Uterus (tissue), 4 donors: ENCODE data around the gene LLGL2. TPM values are rescaled to one million over a fixed set of nuclear protein-coding genes. Genes with fewer than 3 reads are reported as not detected.

Source experiments
- DNase-seq, 2 donors: peaks; one replicate each; pipeline ENCODE4 v3.0.0-alpha.2; 2019 to 2020
- H3K27ac ChIP-seq, 2 donors: fragments of 200-600 bp; sonication (generic); 1 replicate in 1 of 2; 2 replicates in 1 of 2; pipeline ENCODE4 v1.5.1; 2016 to 2018
- H3K27me3 ChIP-seq, 2 donors: fragments of 200-600 bp; sonication (generic); one replicate each; pipeline ENCODE4 v1.5.1; 2018 to 2019; ENCODE audit warnings: control low read depth in 1 of 2
- H3K36me3 ChIP-seq, 2 donors: fragments of 200-600 bp; sonication (generic); one replicate each; pipeline ENCODE4 v1.5.1; 2019; ENCODE audit warnings: control low read depth in 1 of 2
- H3K4me1 ChIP-seq, 2 donors: fragments of 200-600 bp; sonication (generic); one replicate each; pipeline ENCODE4 v1.5.1; 2018 to 2019; ENCODE audit warnings: control low read depth in 1 of 2
- H3K4me3 ChIP-seq, 2 donors: fragments of 200-600 bp; sonication (generic); 1 replicate in 1 of 2; 2 replicates in 1 of 2; pipeline ENCODE4 v1.5.1; 2018 to 2019; ENCODE audit warnings: mild to moderate bottlenecking in 1 of 2
- H3K9me3 ChIP-seq, 2 donors: fragments of 200-600 bp; sonication (generic); one replicate each; pipeline ENCODE4 v1.5.1; 2019; ENCODE audit warnings: control low read depth in 1 of 2
- POLR2A ChIP-seq, 2 donors: fragments of 450-650 bp; IDR thresholded peaks; one replicate each; pipeline ENCODE4 v1.6.1; 2016; ENCODE audit warnings: antibody characterized with exemption in 2 of 2, mild to moderate bottlenecking in 1 of 2, moderate library complexity in 1 of 2
- intact Hi-C: fragments of 100-400 bp; cut with DNase I; formaldehyde crosslinking; loops from one replicate; pipeline ENCODE4 v1.15.1; 2023; ENCODE audit warnings: low total_unique reads
- total RNA-seq, 4 donors: library from RNA; depleted of rRNA in 3 of 4; stranded (reverse); fragments of >200 nt in 3 of 4; gene quantifications; one replicate each; pipeline versions ENCODE4 v1.1.0 to v1.2.4, GENCODE V29; 2014 to 2023
- TF ChIP-seq, protein P1 (sequence below), 4 experiments: fragments of 200-600 bp in 2 of 4; fragments of 450-650 bp in 2 of 4; sonication (generic) in 2 of 4; IDR thresholded peaks; one replicate each; pipeline ENCODE4 v1.5.1; 2016 to 2019; ENCODE audit warnings: antibody characterized with exemption in 4 of 4, mild to moderate bottlenecking in 2 of 4, moderate library complexity in 1 of 4
- donor health status: DM: yes; HTN: yes; CAD: no.

LLGL2 gene
- total RNA-seq, 4 donors from 2014 or later = 3.1 to 31.9 (median 14.0) TPM

DNA sequence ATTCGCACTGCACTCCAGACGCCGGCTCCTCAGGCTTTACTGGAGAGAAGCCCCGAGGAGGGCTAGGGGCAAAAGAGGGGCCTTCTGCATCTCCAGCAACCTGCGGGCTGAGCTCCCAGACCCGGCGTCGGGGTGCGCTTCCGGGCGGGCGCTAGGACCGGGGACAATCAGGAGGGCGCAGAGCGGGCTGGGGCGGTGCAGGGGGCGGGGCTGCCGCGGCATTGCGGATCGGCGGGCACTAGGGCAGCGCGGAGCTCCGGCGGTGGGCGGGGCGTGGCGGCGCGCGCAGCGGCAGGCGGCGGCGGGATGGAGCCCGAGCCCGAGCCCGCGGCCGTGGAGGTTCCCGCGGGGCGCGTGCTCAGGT is 9.3 kb upstream of the LLGL2 start, which contains the start of gene TSEN54:
Gene TSEN54 (plus strand): TSS at position 274 of the 364 bp plus-strand sequence. CDS start 33 bp downstream, at position 307.
- no peaks in the 10 kb centered on the region for H3K36me3 ChIP-seq
- no peaks in the 10 kb centered on the region for H3K9me3 ChIP-seq
- peak; percentile 27 to 57 for TF ChIP-seq POLR2A (IDR thresholded peaks at IDR 0.05)
- TF ChIP-seq, protein P1, sequence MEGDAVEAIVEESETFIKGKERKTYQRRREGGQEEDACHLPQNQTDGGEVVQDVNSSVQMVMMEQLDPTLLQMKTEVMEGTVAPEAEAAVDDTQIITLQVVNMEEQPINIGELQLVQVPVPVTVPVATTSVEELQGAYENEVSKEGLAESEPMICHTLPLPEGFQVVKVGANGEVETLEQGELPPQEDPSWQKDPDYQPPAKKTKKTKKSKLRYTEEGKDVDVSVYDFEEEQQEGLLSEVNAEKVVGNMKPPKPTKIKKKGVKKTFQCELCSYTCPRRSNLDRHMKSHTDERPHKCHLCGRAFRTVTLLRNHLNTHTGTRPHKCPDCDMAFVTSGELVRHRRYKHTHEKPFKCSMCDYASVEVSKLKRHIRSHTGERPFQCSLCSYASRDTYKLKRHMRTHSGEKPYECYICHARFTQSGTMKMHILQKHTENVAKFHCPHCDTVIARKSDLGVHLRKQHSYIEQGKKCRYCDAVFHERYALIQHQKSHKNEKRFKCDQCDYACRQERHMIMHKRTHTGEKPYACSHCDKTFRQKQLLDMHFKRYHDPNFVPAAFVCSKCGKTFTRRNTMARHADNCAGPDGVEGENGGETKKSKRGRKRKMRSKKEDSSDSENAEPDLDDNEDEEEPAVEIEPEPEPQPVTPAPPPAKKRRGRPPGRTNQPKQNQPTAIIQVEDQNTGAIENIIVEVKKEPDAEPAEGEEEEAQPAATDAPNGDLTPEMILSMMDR (IDR thresholded peaks at IDR 0.05) = peak in 1 of 4 experiments; percentile 48
- intact Hi-C loops = loop anchor here (5.0 kb wide), 2 partner anchors 89 to 229 kb away; partner anchors contain the start of gene SLC25A19
- peak within 1 kb of the TSS; percentile 66 to 85 for H3K4me3 ChIP-seq
- no peaks in the 10 kb centered on the region for H3K27me3 ChIP-seq
- DNase-seq = peak; percentile 92 to 94
- peak within 1 kb of the TSS; percentile 91 to 93 for H3K27ac ChIP-seq
- peaks cover 7 to 22% of the 10 kb centered on the region in 2 donors for H3K4me1 ChIP-seq

DNA sequence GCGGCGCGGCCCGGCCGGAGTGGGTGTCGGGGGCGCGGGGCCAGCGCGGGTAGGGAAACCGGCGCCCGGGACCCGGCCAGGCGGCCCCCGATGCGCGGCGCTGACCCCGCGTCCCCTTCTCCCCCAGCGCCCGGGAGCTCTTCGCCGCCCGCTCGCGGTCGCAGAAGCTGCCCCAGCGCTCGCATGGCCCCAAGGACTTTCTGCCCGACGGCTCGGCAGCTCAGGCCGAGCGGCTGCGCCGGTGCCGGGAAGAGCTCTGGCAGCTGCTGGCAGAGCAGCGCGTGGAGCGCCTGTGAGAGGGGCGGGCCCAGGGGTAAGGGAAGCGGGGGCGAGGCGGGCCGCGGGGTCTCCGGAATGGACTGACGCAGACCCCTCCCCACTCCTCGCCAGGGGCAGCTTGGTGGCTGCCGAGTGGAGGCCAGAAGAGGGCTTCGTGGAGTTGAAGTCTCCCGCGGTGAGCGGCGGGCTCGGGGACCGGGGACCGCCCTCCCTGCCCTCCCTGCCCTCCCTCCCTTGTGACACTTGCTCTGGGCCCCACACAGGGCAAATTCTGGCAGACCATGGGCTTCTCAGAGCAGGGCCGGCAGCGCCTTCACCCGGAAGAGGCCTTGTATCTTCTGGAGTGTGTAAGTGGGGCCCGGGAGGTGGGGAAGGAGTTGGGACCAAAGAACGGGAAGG is 8.7 kb upstream of the LLGL2 start:
- no peaks in the 10 kb centered on the region for H3K9me3 ChIP-seq
- intact Hi-C loops = loop anchor here (5.0 kb wide), 2 partner anchors 89 to 229 kb away; partner anchors contain the start of gene SLC25A19
- peak overlapping the region; percentile 66 to 85 for H3K4me3 ChIP-seq
- TF ChIP-seq POLR2A (IDR thresholded peaks at IDR 0.05) = no peak
- TF ChIP-seq, protein P1 (IDR thresholded peaks at IDR 0.05) = no peak
- peaks cover 7 to 20% of the 10 kb centered on the region in 2 donors for H3K4me1 ChIP-seq
- peak; percentile 36 to 46 for DNase-seq
- H3K27me3 ChIP-seq = no peaks in the 10 kb centered on the region
- peak overlapping the region; percentile 70 to 91 for H3K27ac ChIP-seq
- H3K36me3 ChIP-seq = no peaks in the 10 kb centered on the region

DNA sequence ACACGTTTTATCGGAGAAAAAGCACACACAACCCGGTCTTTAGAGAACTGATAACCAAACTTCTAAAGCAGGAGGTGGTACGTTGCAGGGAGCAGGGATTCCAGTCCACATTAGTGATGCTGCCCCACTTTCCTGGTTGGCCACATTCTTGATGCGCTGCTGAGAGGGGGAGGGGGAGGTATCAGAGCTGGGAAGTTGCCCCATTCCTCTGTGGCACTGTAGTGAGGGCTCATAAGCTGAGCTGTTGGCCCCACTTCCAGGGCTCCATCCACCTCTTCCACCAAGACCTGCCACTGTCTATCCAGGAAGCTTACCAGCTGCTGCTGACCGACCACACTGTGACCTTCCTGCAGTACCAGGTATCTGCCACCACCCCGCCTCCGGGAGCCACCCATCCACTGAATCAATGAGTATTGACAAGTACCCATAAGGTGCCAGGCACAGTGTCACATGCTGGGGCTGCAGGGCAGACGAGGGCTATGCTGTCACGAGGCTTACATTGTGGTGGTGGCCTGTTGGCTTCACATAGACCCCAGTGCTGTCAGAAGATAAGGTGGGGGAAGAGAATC is 8.1 kb upstream of the LLGL2 start:
- intact Hi-C loops = loop anchor here (5.0 kb wide), 2 partner anchors 90 to 230 kb away; partner anchors contain the start of gene SLC25A19
- Histone ChIP-seq H3K9me3 (no peaks in the 10 kb centered on the region), H3K36me3 (no peaks in the 10 kb centered on the region), H3K27me3 (no peaks in the 10 kb centered on the region), H3K4me1 (peaks cover 7 to 14% of the 10 kb centered on the region in 2 donors), H3K27ac (peak overlapping the region in 1 of 2 donors; percentile 70), H3K4me3 (peak overlapping the region; percentile 66 to 85)
- TF ChIP-seq, protein P1 (IDR thresholded peaks at IDR 0.05) = no peak
- TF ChIP-seq POLR2A (IDR thresholded peaks at IDR 0.05) = no peak
- DNase-seq = peak in 1 of 2 donors; percentile 15

DNA sequence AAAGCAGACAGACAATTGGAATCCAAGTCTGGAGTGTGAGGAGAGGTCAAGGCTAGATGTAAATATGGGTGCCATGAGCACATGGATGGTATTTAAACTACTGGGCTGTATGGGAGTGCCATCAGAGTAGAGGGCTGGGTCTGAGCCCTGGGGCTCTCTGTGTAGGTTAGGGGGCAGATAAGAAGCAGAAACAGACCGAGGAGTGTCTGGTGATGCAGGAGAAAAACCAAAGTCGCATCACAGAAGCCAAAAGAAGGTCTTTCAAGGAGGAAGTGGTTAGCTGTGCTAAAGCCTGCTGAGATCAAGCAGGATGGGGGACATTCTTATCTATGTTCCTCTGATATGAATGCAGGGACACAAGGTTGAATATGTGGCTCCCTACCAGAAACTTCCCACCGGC is 7.3 kb upstream of the LLGL2 start:
- Histone ChIP-seq H3K27me3 (no peaks in the 10 kb centered on the region), H3K4me3 (no peak overlapping the region), H3K36me3 (no peaks in the 10 kb centered on the region), H3K9me3 (no peaks in the 10 kb centered on the region), H3K4me1 (peaks cover 7 to 11% of the 10 kb centered on the region in 2 donors), H3K27ac (no peak overlapping the region)
- intact Hi-C loops = loop anchor here (5.0 kb wide), 2 partner anchors 91 to 231 kb away; partner anchors contain the start of gene SLC25A19
- no peak for DNase-seq
- TF ChIP-seq, protein P1 (IDR thresholded peaks at IDR 0.05) = no peak
- no peak for TF ChIP-seq POLR2A (IDR thresholded peaks at IDR 0.05)
